Activated CD8-positive, alpha-beta memory T cell treated with anti-CD3 and anti-CD28 coated beads for 1 hour (primary cell): ENCODE results near the gene SNHG17.
"Not testable (repeated sequence)": the region's sequence is repeated elsewhere in the genome, so short reads cannot be mapped to it uniquely, and the experiment has no call there.

Experiments
- DNase-seq, 2 donors: peaks; one replicate each; pipeline ENCODE4 v3.0.0-alpha.2; 2020; ENCODE audit warnings: low read depth in 1 of 2; ENCODE audit errors: extremely low read depth in 1 of 2

Gene SNHG17

DNA sequence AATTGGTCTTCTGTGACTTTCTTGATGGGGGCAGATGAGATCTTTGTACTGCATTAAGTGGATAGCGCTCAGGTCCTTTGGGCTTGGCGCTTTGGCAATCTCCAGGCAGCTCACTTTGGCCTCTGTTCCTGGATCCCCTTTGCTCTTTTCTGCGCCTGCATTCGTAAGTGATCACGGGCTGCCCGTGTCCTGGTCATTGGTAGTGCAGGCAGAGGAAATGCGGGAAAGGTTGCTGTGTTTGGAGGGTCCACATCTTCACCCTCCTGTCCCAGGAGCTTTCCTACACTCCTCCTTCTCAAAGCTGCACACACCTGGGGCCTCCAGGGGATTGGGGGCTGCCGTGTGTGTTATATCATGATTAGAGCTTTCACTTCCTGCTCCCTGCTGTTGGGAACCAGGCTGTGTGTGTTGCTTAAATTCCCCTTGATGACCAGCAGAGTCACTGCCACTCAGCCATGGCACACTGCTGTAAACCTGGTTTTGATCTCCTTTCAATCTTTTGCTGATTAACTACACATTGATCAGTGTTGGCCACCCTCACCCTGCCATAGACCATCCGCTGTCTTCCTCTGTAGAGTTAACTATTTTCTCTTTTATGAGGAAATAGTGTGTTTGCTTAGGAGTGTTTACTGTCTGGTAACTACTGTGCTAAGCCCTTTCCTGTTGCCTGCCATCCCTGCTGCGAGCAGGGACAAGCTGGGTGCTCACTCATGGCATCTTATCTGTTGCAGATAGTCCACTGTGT, 13.0 kb upstream of the SNHG17 start:
- no peak for DNase-seq

DNA sequence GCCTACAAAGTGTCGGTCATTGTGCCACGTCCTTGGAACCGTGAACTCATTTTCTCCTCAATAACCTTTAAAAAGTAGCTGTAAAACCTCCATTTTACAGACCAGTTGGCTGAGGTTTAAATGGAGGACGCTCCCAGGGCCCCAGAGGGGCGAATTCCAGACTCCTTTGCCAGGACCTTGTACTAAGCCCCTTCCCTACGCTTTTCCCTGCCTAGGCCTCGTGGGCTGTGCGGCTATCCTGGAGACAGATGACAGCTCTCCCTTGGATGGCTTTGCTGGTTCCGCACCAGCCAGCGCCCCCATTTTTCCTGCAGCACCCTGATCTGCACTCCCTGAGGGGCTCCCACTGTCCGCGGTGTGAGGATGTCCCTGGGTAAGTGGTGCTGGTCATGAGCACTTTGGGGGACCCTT, 12.1 kb upstream of the SNHG17 start:
- DNase-seq = no peak

DNA sequence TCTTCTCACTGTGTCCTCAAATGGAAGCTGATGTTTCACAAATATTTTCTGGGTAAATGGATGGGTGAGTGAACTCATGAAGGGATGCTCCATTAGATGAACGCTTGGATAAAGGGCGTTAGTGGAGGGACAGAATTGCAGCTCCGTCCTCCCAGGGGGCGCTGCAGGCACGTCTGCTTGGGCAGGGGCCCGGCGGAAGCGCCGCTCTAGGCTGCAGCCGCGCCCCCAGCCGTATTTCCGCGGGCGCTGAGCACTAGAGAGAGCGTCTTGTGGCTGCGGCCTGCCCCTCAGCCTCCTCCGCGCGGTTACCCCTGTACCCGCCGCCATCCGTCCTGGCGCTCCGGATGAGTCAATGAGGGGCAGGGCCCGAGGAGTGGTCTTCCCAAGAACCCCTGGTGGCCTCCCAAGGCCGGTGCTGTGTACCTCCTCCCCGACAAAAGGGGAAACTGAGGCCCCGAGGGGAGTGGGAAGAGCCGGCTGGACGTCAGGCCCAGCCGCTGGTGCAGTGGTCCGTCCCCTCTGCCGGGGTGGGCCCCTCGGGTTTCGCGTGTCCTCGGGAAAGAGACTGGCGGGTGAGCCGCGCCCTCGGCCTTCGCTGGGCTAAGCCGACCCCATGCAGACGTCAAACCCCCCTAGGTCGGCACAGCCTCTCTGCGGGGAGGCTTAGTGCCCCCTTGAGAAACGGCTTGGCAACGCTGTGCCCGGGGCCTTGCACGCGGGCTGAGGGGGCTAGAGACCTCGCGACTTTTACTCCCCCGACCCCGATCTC, 11.5 kb upstream of the SNHG17 start:
- peak; percentile 88 to 94 for DNase-seq

DNA sequence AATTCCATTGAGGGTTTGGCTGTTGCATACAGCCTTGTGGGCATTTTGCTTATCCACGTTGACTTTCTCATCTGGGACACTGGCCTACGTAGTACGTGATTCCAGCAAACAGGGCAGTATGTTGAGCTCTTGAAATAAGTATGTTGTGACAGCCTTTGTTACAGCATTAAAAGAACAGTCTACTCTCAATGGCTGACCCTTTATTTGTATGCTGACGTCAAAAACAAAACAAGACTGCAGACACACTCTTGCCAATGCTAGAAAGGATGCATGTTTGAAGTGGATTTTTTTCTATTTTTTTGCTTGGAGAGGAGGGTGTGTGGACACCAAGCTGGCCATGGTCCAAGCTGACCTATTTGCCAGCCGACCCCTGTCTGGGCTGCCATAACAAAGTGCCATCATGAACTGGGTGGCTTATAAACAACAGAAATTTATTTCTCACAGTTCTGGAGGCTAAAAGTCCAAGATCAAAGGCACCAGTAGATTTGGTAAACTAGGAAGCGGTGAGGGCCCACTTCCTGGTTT, 10.8 kb upstream of the SNHG17 start:
- DNase-seq = no peak

DNA sequence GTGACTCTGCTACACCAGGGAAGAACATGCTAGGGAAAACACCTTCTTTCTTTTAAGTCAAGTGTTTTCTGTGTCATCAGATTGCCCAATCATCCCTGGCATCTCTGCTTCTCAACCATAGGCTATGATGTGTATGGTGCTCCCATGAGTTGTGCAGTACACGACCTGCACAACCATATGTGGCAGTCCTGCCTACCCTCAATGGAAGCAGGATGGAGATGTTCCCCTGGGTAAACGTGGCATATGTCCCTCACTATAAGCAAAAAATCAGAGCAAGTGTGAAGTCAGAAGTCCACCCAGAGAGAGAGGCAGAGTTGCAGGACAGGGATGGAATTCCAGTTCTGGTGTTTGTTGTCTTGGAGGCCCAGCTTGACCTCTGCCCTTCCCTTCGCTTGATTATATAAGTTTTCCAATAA, 10.3 kb upstream of the SNHG17 start:
- DNase-seq = no peak

DNA sequence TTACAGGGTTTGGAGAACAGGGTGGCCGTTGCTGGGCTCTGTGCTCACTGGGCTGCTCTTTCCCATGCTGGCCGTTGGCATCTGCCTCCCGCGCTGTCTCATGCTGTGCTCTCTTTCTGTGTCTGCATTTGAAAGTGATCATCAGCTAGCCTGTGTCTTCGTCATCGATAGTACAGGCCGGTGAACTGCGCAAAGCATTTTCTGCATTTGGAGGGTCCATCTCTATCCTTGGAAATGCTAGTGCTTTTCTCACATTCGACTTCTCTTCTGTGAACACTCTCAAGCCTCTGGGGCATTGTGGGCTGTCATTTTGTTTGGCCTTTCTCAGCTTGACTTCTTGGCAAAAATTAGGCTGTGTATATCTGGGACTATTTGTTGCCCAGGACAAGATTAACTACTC, 6.8 kb upstream of the SNHG17 start:
- no peak for DNase-seq

DNA sequence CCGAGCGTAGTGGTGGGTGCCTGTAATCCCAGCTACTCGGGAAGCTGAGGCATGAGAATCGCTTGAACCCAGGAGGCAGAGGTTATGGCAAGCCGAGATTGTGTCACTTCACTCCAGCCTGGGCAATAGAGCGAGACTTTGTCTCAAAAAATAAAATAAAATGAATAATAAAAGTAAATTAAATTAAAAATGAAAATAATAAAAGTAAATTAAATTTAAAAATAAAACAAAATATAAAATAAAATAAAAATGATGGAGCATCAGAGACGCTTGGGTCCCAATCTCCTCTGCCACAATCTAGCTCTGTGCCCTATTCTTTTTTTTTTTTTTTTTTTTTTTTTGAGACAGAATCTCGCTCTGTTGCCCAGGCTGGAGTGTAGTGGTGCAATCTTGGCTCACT, 6.0 kb upstream of the SNHG17 start:
- not testable (repeated sequence) for DNase-seq

DNA sequence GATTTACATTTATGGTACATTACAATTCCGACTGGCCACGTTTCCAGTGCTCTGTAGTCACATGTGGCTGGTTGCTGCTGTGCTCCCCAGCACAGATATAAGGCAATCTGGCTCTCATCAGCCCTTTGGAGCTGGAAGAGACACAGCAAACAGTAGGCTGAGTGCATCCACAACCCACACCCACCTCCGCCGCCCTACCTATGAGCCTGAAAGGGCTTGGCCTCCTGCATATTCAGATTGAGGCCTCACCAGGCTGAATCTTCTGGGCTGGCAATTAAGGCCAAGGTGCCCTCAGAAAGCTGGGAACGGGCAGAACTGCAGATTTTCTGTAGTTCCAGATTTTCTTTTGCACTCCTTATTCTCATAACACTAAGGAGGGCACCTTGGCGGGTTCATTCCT, 2.7 kb upstream of the SNHG17 start:
- DNase-seq = no peak

DNA sequence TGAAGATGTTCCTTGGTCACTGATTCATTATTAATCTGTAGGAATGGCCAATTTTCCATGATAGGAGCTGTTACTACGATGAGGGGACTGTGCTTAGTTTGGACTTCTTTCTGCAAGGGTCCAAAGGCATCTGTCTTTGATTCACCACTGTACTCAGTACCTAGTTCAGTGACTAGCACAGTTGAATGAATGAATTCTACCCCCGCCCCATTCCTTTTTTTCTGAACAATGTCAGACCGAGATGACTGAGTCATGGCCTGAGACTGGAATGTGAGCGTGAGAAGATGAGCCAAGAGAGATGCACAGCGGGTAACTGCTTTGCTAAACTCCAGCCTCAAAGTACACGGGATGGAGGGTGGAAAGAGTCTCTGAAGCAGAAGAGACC, 419 bp upstream of the SNHG17 start:
- no peak for DNase-seq

DNA sequence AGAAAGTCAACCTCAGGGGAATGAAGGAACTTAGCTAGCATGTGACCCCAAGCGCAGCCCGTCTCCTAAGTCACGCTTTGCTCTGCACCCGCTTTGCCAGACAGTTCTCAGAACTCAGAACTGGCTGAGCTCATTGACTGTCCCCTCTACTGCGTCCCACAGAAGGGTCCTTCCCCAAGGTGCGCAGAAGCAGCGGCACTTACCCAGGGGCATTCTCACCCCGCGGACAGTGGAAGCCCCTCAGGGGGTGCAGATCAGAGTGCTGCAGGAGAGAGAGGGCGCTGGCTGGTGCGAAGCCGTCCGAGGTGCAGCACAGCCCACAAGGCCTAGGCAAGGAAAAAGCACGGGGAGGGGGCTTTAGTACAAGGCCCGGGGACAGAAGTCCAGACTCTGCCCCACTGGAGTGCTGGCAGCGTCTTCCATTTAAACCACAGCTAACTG, 807 bp downstream of the SNHG17 start:
- DNase-seq = no peak

DNA sequence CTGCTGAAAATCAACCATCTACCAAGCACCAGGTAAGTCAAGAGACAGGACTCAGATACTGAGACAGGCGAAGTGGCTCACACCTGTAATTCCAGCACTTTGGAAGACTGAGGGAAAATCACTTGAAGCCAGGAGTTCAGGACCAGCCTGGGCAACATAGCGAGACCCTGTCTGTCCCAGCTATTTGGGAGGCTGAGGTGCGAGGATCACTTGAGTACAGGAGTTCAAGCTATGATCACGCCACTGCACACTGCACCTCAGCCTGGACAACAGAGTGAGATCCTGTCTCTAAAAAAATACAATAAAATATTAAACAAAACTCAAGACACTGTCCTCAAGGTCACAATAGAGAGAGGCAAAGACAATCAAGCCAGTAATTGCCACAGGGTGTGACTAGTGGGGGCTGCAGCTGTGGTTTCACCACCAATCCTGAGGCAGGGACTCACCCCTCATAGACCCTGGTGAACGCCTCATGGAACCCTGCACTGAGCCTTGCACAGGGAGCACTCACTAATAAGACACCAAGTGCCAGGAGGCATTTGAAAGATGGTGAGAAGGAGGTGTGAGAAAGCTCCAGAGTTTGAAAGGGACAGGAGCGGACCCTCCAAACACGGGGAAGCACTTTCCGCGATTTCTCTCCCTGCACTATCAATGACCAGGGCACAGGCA, 1.7 kb downstream of the SNHG17 start:
- no peak for DNase-seq

DNA sequence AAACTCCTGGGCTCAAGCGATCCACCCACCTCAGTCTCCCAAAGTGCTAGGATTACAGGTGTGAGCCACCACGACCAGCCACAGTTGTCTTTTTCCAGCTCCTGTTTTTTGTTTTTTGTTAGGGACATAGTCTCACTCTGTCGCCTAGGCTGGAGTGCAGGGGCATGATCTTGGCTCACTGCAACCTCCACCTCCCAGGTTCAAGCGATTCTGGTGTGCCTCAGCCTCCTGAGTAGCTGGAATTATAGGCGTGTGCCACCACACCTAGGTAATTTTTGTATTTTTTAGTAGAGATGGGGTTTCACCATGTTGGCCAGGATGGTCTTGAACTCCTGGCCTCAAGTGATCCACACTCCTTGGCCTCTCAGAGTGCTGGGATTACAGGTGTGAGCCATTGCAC, 2.3 kb downstream of the SNHG17 start:
- DNase-seq = not testable (repeated sequence)

DNA sequence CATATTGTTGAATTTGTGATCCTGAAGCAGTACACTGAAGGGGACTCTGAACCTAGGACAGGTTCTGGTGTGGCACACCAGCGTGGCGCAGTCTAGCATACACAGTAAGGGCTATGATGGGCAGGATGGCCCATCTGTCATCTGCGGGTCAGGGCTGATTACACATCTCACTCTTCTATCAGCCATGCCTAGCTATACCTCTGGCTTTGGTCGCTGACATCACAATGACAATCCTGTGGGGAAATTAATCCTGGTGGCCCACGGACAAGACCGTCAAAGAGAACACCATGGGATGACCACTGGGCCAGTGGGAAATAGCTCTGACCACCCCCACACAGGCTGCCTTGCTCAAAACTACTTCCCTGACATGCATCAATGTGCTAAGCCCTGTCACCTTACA, 2.8 kb downstream of the SNHG17 start:
- DNase-seq = no peak

DNA sequence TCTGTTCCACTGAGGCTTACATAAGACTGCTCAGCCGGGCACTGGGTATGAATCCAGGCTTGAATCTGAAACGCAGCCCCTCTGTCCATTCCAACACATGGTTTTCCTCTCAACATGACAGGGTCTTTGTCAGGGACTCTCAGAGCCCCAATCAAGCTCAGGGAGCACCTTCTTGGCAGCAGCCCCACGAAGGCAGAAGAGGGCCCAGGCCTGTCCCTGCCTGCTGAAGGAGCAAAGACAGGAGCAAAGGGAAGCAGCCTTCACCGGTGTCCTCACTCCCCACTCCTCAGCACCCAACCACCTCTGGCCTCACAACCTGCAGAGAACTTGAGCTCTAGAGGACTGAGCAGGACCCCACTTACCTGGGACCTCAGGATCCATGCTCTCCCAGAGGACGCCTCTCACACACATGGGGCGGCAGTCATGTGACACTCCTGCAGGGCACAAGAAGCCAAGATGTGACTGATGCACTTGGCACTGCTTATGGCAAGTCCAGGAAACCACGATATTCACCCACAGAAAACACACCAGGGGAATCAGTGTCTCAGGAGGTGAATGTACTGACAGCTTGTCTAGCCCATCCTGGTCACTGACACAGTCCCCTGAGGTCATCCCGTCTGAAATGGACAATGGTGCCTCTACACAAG, 4.3 kb downstream of the SNHG17 start:
- no peak for DNase-seq

DNA sequence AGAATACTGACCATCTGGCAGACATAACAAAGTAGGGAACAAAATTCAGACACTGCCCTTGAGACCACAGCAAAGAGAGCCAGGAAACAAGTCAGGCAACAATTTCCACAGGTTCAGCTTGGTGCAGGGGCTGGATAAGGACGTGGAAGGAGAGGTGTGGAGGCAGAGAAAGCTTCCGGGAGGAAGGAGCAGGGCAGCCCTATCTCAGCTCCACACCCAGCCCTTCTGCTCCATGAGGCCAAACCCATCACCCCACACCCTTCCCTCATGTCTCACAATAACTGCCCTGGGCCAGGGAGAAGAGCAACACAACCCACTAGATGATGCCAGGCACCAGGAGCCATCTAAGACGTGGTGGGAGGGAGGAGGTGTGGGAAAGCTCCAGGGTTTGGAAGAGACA, 5.8 kb downstream of the SNHG17 start:
- DNase-seq = no peak

DNA sequence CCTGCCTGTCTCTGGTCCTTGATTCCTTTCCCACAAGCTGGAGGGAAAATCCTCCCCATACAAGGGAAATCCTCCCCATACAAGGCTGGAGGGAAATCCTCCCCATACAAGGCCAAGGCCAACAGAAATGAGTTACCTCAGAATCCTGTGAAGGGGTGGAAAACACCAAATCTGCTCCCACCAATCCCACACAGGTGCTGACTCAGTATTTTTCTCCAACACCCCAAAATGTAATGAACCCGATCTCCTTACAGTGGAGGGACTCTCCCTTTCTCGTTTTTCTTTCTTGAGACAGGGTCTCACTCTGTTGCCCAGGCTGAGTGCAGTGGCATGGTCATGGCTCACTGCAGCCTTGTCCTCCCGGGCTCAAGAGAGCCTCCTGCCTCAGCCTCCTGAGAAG, 6.3 kb downstream of the SNHG17 start:
- DNase-seq = no peak

DNA sequence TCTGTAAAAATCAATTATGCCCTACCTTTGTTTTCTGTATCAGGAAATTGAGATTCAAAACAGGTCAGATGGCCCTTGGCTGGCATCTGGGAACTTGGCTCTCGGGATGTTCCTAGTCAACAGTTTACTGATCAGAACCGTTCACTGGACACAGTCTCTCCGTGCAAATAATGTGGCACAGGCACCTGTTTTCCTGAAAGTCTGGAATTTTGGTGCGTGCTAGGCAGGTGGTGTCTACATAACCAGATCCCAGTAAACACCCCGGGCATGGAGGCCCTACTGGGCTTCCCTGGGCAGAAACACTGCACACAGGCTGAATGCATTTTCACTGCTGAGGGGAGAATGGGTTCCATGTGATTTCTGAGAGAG, 7.5 kb downstream of the SNHG17 start:
- DNase-seq = no peak

DNA sequence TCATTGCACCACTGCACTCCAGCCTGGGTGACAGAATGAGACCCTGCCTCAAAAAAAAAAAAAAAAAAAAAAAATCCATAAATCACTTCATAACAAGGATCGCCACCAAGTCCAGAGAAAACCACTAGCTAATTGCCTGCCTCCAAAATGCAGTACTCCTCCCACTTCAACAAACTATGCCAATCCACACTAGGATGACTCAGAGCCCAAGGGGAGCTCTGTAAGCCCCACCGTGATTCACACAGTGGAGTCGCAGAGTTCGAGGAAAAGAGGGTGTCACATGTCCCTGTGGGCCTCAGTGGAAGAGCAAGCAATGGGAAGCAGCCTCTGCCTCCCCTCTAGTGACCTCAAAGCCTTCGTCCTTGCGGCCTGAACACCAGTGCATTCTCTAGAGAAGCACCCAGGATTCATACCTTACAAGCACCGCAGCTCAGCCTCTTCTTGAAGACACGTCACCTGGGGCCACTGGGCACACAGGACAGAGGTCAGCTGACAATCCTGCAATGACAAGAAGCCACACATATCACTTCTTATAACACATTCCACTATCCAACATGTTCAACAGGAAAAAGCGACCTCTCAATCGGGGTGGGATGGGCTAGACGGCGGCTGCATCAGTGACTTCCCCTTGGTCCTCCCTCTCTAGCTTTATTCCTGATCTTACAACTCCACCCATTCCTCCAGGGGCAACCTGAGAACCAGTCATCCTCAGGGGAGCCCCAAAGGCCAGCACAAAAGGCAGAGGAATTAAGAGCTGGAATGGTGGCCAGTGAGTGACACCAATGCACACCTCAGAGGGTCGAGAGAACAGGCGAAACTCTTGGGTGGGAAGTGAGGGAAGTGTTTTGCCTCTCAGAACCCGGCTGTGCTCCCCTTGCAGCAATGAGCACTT, 8.9 kb downstream of the SNHG17 start:
- DNase-seq = no peak

DNA sequence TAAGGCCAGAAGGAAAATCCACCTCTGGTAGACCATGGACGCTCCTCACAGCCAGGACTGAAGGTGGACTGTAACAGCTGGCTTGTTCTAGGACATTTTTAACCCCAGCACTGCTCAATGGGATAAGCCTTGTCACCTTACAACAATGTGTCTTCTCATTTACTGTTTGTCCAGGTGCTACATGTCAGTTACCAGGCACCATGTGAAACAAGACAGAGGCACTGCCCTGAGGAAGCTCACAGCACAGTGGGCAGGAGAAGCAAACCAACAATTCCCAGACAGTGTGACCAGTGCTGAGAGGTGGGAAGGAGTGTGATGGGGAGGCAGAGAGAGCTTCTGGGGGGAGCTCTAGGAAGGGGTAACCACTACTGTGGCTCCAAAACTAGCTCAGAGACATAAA, 10.7 kb downstream of the SNHG17 start:
- DNase-seq = no peak

DNA sequence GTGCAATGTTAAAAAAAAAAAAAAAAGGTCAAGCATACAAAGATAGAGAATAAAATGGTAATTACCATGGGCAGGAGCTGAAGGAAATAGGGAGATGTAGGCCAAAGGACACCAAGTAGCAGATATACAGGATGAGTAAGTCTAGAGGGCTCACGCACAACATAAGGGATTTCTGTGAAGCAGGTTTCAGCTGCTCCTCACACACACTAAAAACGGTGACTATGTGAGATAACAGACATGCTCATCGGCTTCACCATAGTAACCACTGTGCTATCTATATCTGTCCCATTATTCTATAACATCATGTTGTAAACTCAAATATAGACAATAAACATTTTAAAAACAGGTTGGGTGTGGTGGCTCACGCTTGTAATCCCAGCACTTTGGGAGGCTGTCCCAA, 11.6 kb downstream of the SNHG17 start:
- no peak for DNase-seq
